GM18499 (cell line): Measurements from ENCODE around the gene ZNF354B.
"Not testable (repeated sequence)": the region's sequence is repeated elsewhere in the genome, so short reads cannot be mapped to it uniquely, and the experiment has no call there.

Experiments
- ATAC-seq: cut with Tn5 transposase; IDR thresholded peaks from one replicate; pipeline ENCODE4 v1.9.1; 2021; ENCODE audit warnings: moderate number of reproducible peaks; ENCODE audit not compliant: insufficient read depth, unreplicated experiment

The ZNF354B gene

DNA sequence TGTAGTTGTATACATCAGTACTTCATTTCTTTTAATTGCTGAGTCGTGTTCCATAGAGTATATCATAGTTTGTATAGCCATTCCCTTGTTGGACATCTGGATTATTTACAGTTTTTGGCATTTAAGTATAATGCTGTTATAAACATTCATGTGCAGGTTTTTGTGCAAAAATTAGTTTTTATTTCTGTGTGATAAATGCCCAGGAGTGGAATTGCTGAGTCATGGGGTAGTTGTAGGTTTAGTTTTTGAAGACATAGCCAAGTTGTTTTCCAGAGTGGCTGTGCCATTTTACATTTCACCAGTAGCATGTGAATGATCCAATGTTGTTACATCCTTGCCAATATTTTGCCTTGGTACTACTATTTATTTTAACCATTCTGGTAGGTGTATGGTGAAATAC is 12.5 kb downstream of the ZNF354B start:
- ATAC-seq: no peak

DNA sequence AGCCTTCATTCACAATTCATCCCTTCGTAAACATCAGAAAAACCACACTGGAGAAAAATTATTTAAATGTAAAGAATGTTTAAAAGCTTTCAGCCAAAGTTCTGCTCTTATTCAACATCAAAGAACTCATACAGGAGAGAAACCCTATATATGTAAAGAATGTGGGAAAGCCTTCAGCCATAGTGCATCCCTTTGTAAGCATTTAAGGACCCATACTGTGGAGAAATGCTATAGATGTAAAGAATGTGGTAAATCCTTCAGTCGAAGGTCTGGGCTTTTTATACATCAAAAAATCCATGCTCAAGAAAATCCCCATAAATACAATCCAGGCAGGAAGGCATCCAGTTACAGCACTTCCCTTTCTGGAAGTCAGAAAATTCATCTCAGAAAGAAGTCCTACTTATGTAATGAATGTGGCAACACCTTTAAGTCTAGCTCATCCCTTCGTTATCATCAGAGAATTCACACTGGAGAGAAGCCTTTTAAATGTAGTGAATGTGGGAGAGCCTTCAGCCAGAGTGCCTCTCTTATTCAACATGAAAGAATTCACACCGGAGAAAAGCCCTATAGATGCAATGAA is 23.5 kb downstream of the ZNF354B start:
- ATAC-seq: not testable (repeated sequence)

DNA sequence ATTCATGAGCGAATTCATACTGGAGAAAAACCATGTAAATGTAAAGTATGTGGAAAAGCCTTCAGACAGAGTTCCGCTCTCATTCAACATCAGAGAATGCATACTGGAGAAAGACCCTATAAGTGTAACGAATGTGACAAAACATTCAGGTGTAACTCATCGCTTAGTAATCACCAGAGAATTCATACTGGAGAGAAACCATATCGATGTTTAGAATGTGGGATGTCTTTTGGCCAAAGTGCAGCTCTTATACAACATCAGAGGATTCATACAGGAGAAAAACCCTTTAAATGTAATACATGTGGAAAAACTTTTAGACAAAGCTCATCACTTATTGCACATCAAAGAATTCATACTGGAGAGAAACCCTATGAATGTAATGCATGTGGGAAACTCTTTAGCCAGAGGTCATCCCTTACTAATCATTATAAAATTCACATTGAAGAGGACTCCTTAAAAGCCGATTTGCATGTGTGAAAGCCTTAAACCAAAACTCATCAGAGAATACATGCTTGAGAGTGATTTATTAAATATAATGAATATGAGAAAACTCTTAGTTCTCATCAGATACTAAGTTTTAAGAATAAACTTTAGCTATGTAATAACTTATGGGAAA is 24.2 kb downstream of the ZNF354B start:
- no peak for ATAC-seq

DNA sequence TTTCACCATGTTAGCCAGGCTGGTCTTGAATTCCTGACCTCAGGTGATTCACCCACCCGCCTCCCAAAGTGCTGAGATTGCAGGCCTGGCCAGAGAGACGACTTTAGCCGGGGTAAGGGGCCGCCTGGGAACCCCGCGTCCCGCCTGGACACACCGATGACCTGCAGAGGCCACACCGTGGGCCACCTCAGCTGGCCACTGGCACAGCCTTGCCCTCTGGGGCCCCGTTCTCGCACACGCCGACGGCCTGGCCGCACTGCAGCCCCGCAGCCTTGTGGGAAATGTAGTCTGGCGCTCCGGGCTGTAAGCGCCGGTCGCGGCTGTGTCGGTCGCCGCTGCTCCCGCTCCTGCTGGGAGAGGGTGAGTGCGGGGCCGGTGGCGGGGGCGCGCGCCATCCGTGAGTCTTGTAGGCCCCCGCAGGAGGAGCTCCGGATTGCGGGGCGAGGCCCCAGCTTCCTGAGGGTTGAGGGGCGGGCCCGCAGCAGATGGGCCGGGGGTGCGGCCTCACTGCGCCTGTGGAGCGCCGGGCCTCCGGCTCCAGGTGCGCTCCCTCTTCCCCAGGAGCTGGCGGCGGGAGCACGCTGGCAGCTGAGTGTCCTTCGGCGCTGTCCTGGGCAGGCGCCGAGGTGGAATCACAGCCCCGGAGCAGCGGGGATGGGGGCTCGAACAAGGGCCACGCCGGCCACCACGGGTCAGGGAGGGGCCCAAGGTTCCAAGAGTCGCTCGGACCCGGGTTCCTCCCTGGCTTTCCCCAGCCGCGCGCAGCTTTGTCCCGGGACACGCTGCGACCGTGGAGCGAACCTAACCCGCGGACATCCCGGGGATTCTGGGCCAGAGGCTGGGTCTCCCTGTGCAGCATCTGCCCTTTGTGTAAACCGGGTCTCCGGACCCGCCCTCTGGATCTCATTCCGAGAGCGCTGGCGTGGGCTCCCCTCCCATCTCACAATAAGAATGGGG is 36.1 kb downstream of the ZNF354B start, which contains the start of gene ZFP2:
TSS of gene ZFP2 (plus strand) at position 299 of the 957 bp plus-strand sequence. CDS start 35,401 bp downstream, outside the sequence.
- no peak for ATAC-seq

DNA sequence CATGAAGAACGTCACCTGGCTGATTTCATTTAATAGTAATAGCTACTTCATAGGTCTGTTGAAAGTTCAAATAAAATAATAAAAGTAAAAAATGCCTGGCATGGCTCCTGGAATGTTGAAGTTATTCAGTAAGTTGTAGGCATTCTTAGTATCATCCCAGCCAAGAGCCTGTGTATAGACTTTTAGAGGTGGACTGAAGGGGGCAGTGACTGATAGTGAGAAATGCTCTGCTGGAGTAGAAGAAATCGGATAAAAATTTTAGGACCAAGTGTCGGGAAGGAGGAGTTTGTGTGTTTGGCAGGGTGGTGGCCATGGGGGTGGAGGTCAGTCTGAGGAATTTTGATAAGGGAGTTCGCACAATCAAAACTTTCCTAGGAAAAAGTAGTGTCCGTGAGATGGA is 39.5 kb downstream of the ZNF354B start:
- no peak for ATAC-seq

DNA sequence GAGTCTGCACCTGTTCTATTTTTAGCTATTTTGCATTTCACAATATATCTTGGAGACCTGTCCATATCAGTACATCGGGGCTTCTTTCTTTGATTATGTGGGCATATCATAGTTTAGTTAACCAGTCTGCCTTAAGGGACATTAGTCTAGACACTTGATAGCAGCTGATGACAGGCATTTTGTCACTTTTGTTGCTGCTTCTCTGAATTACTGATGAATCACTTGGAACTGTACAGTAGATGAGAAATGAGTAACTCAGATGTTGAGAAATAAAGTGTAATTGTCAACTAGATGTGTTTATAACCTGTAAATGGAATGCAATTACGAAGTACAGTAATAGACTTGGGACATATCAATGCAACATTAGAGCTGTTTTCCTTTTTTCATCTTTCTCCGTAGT is 43.1 kb downstream of the ZNF354B start:
- no peak for ATAC-seq

DNA sequence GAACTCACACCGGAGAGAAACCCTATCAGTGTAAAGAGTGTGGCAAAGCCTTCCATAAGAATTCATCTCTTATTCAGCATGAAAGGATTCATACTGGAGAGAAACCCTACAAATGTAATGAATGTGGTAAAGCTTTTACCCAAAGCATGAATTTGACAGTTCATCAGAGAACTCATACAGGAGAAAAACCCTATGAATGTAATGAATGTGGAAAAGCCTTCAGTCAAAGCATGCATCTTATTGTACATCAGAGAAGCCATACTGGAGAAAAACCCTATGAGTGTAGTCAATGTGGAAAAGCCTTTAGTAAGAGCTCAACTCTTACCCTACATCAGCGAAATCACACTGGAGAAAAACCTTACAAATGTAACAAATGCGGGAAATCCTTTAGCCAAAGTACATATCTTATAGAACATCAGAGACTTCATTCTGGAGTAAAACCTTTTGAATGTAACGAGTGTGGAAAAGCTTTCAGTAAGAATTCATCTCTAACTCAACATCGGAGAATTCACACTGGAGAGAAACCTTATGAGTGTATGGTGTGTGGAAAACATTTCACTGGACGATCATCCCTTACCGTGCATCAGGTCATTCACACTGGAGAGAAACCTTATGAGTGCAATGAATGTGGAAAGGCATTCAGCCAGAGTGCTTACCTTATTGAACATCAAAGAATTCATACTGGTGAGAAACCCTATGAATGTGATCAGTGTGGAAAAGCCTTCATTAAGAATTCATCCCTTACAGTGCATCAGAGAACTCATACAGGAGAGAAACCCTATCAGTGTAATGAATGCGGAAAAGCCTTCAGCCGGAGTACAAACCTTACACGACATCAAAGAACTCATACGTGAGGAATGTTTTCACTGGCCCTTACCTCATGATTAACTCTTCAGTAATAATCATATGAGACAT is 72.3 kb downstream of the ZNF354B start:
- no peak for ATAC-seq
